Dedifferentiated amniotic fluid mesenchymal stem cell (primary cell): ENCODE data around the gene DCAF5.

ENCODE experiments used
- DNase-seq: peaks from one replicate; pipeline ENCODE4 v3.0.0-alpha.2; 2016; ENCODE audit errors: extremely low spot score

Gene DCAF5

GRCh38 chr14:69008421-69008884, 144.5 kb downstream of the DCAF5 start:
- peak; percentile 55 for DNase-seq

GRCh38 chr14:69006346-69006745, 146.6 kb downstream of the DCAF5 start:
- DNase-seq = no peak

GRCh38 chr14:69005432-69006148, 147.3 kb downstream of the DCAF5 start:
- peak; percentile 90 for DNase-seq

GRCh38 chr14:69004731-69005431, 148.0 kb downstream of the DCAF5 start:
- no peak for DNase-seq

- DNase-seq = no peak
These were observed 149.3 kb downstream of the DCAF5 start for GRCh38 chr14:69003626-69004025.

GRCh38 chr14:69002069-69002468, 150.8 kb downstream of the DCAF5 start:
- no peak for DNase-seq

- no peak for DNase-seq
These were observed 151.5 kb downstream of the DCAF5 start for GRCh38 chr14:69001375-69001774.
